Stimulated activated CD4-positive, alpha-beta T cell treated with anti-CD3 and anti-CD28 coated beads, Interleukin-1b, Interleukin-23, amount 100 ng/mL, for 4 hours (primary cell): Measurements from ENCODE around the gene UNC5A.

ENCODE experiments used
- DNase-seq, 2 donors: peaks; one replicate each; pipeline ENCODE4 v3.0.0-alpha.2; 2020; ENCODE audit warnings: low read depth in 2 of 2

UNC5A gene

DNA sequence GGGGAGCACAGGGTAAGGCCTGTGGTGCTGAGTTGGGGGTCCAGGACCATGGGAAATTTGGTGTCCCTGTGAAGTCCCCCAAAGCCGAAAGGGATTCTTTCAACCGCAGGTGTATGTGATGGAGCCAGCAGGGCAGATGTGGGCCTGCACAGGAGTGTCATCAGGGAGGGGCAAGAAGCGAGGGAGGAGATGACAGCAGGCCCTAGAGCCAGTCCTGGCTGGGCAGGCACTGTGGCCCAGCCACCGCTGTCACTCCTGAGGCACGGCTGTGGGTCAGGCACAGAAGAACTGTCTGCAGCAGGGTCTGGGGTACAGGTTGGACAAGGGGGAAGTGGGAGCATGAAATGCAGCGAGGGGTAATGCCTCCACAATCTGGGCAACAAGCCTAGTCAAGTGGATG, 83.9 kb downstream of the UNC5A start:
- DNase-seq = no peak

- no peak for DNase-seq
Observed at GRCh38 chr5:176895831-176896230, 85.5 kb downstream of the UNC5A start.

DNA sequence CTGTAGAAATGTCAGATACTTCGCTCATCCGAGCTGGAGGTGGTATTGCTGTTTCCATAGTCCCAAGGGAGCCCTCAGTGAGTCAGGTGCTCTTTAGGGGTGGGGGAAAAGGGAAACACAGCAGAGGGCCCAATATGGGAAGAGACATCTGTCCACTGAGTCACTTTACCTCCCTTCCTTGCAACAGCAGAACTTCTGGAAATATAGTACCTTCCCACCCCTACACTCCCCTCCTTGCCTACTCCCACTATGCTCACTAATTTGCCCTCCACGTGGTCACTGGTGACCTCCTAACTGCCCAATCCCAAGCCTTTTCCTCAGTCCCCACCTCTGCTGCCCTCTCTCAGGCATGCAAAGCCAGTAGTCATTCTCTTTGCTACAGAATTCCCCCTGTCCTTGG, 86.9 kb downstream of the UNC5A start:
- no peak for DNase-seq

GRCh38 chr5:176899296-176899891, 89.0 kb downstream of the UNC5A start, which contains the start of gene HK3:
Gene HK3, minus strand, starts transcription at chr5:176899346. Its CDS starts 3,187 bp downstream, at chr5:176896159.
- DNase-seq = no peak

DNA sequence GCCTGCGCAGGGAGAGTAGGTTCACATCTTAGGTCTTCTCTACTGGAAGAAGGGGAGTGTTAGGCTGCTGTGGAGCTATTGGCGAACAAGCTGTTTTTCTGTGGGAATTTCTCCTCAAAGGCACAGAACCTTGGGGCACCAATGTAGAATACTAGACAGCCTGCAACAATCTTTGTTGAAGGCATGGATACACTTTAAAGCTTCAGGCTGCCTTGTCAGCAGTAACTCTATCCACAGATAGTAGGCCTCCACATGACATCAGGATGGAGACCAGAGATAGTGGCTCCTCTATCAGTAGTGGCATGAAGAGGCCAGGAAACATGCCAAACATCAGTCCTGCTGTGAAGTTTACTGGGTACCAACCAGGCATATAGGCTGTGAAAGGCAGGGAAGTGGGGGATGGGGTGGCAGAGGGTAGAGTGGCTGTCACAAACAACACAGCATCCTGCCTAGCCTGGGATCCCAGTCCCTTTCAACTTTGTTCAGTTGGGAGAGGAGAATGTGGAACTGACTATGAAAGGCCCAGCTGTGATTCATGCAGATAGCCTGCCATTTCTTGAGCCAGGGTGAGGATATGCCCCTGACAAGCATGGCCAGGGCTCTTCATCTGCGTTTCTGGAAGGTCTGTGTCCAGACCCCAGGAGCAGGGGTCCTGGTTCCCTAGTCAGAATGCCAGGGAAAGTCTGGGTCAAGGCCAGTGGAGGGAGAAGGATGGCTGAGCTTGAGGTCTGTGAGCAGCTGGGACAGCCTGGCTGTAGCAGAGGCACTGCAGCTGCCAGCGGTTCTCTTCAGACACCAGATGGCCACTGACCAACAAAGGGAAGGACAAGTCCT, 89.8 kb downstream of the UNC5A start:
- DNase-seq = no peak

DNA sequence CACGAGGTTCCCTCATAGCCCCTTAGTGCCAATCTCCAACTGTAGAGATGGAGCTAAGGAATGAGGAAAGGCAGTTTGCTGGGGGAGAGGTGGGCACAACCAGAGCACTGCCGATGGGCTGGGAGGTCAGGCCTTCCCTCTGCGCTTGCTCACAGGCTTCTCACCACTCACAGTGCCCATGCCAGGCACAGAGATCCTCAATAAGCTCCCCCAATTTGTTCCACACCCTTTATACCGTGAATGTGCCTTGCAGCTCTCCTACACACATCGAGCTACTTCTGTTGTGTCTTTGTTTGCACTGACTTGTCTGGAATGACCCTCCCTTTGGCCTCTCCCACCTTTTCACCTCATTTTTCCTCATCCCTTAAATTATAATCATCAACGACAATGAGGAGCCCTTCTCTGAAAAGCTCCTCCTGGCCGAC, 90.4 kb downstream of the UNC5A start:
- no peak for DNase-seq

DNA sequence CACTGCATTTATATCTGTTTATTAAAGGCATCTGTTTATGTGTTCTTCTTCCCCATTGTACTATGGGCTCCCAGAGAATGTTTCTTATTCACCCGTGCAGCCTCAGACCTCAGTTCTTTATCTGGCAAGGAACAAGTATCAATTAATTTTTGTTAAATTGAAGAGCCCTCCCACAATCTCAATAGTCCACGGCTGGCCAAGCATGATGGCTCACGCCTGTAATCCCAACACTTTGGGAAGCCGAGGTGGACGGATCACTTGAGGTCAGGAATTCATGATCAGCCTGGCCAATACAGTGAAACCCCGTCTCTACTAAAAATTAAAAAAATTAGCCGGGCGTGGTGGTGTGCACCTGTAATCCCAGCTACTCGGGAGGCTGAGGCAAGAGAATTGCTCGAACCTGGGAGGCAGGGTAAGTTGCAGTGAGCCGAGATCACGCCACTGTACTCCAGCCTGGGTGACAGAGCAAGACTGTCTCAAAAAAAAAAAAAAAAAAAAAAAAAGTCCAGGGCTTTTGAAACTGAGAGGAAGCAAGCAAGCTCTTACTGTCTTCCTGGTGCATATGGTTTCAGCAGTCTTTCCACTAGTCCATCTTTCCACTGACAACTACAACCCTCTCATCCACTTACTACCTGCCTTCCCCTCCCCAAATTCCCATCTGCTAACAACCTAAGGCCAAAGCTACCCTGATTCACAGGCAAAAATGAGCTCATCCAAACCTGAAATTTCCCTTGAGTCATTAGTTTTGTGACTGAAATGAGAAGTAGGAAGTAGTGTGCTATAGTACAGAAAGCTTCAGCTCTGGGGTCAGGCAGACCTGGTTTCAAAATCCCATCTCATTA, 91.1 kb downstream of the UNC5A start:
- DNase-seq = no peak

GRCh38 chr5:176902102-176902814, 91.9 kb downstream of the UNC5A start:
- no peak for DNase-seq

DNA sequence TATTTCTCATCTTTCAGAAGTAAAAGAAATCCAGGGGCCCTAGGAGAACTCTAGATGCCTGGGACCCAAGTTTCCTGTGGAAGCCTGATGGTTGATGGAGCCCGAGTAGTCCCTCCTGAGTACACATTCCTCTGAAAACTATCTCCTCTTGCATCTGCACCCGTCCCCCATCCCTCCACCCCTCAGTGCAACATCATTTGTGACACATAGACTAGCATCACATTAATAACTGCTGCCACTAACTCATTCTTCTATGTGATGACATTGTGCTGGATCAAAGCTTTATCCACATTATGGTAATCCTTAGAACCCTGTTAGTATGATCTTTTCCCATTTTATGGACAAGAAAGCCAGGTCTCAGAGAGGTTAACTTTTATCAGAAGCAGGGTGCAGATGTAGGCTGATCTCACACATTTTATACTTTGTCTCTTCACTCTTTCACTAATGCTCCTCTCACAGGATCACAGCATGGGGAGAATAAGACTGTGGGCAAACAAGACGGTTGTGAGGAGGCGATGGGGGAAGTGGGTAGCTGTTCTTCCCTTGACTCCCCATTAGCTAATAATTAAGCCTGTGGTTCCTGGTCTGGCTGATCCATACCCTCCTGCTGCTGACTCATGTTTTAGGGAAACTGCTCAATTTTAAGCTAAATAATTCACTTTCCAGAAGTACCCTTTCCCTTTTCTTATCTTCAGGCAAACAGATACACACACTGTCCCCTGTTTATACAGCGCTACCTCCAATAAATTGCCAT, 92.7 kb downstream of the UNC5A start:
- no peak for DNase-seq

DNA sequence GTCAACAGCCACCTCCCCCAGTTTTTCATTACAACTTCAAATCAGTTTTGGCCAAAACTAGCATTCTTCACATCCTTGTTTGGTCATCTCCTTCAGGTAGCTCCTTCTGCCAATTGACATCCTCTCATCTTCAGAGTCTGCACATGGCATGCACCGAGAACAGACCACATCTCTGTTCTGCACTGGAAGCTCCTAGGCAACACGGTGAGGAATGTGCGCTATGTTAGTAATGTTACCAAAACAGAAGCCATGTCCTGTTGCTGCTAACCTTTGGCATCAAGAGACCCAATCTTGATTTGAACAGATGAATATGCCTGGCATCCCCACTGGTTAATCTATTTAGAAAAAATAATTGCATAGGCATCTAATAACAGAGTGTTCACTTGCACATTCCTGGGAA, 93.9 kb downstream of the UNC5A start:
- DNase-seq = no peak

DNA sequence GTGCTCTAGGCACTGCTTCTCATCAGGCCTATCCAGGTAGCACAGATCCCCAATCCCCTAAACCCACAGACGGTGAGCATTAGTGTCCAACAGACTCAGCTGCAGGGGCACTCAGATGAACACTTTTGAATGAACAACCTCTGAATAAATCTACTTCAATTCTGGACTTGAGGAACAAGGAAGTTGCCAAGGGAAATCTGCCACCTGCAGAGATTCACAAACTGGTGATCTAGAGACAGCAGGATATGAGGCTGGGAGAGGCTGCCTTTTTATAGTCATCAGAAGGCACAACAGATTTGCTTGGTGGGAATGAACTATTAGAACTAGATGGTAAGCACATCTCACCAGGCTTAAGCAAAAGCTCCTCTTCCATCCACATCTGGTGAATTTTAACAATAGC, 95.8 kb downstream of the UNC5A start:
- DNase-seq = no peak

- no peak for DNase-seq
Observed at GRCh38 chr5:176906796-176907195, 96.4 kb downstream of the UNC5A start.

GRCh38 chr5:176908675-176909368, 98.5 kb downstream of the UNC5A start:
- no peak for DNase-seq

DNA sequence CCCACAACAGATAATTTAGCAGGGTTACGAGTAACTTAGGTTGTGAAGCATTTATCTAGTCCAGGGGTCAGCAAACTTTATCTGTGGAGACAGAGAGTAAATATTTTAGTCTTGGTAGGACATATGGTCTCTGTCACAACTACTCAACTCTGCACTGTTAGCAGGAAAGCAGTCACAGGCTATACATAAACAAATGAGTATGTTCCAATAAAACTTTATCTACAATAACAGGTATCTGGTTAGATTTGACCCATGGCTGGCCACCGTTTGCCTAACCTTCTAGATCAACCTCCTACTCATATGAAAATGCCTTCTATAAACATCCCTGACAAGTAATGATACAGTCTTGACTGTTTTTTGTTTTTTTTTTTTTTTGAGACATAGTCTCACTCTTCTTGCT, 101.8 kb downstream of the UNC5A start:
- DNase-seq = no peak

DNA sequence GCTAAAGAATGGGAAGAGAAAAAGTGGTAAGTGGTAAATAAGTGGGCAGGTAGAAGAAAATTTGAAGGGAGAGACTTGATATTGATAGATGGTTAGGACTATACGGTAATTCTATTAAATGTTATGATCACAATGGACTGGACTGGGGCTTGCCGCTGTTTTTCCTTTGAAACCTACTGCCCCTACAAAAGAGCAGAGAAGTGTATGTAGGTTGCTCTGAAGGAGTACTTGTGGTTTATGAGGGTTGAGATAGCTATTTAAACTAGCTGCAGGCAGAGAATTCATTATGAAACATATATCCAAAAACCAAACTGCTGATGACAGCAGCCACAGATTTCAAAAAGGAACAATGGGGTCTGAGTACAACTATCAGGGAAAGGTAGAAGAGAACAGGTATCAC, 105.5 kb downstream of the UNC5A start:
- DNase-seq = no peak

DNA sequence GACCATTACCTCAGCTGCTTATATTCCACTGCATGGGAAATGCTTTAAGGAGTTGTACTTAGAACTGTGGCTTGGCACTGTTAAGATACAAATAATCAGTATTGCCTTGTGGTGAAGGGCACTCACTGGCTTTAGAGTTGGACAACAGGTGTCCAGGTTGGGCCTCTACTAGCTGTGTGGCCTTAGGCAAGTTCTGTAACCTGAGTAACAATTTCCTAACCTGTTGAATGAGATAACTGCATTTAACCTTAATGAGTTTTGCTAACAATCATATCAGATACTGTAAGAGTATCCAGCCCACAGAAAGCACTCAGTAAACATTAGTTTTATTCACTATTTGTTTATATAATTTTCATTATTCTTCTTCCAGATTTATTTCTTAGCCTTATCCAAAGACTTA, 106.0 kb downstream of the UNC5A start:
- no peak for DNase-seq

GRCh38 chr5:176918613-176919012, 108.3 kb downstream of the UNC5A start:
- DNase-seq = no peak

DNA sequence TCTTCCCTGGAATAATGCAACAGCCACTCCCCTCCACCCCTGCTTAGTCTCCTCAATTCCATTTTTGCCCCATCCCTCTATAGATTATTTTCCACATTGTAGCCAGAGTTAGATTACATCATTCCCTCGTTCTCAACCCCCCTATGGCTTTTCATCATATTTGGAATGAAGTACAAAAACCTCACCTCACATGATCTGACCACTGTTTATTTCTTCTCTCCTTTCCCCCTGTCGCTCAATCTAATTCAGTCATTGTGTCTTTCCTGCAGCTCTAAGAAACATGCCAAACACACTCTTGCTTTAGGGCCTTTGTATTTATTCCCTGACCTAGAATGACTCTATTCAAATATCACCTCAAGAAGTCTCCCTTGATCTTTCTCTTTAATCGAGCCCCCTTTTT, 111.4 kb downstream of the UNC5A start:
- no peak for DNase-seq

GRCh38 chr5:176922817-176923216, 112.5 kb downstream of the UNC5A start:
- DNase-seq = no peak

- no peak for DNase-seq
Observed at GRCh38 chr5:176927562-176927961, 117.2 kb downstream of the UNC5A start.

DNA sequence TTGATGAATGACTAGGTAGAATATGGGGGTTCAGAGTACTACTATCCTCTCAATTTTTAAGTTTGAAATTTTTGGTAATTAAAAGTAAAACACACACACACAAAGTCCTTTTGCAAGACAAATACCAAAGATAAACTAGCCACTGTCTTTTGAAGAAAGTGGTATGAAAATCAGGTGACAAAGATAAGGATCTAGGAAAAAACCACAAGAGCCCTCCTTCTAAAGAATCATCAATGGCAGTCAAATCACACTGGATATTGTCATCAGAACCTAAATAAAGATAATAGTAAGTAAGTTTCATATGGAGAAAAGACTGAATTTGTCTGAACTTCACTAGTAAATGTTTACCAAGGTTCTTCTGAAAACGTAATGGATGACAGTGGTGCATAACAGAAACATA, 119.3 kb downstream of the UNC5A start:
- DNase-seq = no peak
